Stimulated activated CD8-positive, alpha-beta memory T cell treated with anti-CD3 and anti-CD28 coated beads, Interleukin-12 subunit alpha, Interleukin-12 subunit beta, amount 100 ng/mL, for 24 hours (primary cell): ENCODE results near the gene ACKR4.
"Not testable (repeated sequence)": the region's sequence is repeated elsewhere in the genome, so short reads cannot be mapped to it uniquely, and the experiment has no call there.

Experiments
- DNase-seq: peaks from one replicate; pipeline ENCODE4 v3.0.0-alpha.2; 2020; ENCODE audit errors: extremely low read depth

ACKR4 gene

DNA sequence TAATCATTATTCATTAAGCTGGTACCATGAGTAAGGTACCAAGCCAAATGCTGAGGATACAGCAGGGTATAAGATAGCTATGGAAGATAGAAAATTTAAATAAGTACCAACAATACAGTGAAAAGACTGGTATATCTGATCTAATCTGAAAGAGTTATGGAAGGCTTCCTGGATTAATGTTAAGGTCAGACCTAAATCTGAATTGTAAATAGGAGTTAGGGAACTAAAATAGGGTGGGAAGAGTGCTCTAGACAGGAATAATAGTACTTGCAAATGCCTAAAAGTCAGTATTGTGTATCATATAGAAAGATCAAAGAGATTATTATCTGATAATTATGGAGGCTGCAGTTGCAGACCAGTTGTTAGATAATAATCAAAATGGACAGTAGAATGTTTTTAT, 2.6 kb upstream of the ACKR4 start:
- DNase-seq, result no peak

DNA sequence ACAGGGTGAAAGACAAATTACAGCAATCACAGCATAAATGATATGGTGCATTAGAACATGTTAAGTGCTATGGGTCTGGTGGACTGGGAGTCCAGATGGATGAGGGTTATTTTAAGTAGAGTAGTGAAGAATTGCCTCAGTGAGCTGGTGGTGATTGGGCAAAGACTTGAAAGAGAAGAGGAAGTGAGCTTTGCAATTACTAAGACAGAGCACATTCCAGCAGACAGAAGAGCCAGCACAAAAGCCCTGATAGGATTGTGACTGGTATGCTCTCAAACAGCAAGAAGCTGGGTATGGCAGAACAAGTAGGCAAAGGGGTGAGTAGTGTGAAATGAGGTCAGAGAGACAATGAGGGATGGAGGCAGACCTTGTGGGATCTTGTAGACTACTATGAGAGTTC, 2.1 kb upstream of the ACKR4 start:
- no peak for DNase-seq

DNA sequence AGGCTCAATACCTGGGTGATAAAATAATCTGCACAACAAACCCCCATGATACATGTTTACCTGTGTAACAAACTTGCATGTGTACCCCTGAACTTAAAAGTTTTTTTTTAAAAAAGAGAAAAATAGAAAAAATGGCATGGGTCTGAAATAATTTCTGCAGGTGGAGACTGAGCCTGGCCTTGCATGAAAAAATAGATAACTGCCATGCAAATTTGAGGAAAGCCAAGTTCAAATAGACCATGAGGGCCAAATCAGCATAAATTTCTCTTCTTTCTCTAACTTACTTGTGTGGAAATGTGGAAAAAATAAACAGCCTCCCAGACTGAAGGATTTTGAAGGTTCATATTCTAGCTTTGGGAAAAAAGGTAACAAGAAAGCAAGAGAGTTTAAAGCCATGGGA, 744 bp upstream of the ACKR4 start:
- no peak for DNase-seq

GRCh38 chr3:132597660-132598059, 590 bp downstream of the ACKR4 start:
- DNase-seq, result no peak

DNA sequence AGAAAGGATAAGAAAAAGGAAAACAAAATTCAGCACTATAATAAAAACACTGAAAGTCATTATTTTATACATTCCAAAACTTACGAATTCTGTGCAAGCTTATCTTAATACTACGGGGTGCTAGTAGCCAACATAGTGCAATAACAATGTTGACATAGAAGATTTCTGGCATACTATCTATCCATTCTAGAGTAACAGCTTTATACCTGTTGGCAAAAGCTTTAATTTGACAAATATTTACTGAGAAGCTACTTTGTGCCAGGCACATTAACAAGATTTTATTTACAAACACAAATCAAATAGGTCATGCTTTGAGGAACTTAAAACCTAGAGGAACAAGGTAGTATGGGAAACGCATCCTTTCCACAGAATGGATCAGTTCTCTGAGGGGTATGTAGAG, 1.1 kb downstream of the ACKR4 start:
- DNase-seq, result no peak

DNA sequence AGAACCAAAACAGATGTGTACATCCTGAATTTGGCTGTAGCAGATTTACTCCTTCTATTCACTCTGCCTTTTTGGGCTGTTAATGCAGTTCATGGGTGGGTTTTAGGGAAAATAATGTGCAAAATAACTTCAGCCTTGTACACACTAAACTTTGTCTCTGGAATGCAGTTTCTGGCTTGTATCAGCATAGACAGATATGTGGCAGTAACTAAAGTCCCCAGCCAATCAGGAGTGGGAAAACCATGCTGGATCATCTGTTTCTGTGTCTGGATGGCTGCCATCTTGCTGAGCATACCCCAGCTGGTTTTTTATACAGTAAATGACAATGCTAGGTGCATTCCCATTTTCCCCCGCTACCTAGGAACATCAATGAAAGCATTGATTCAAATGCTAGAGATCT, 3.5 kb downstream of the ACKR4 start:
- not testable (repeated sequence) for DNase-seq

GRCh38 chr3:132605374-132605792, 8.3 kb downstream of the ACKR4 start:
- no peak for DNase-seq

DNA sequence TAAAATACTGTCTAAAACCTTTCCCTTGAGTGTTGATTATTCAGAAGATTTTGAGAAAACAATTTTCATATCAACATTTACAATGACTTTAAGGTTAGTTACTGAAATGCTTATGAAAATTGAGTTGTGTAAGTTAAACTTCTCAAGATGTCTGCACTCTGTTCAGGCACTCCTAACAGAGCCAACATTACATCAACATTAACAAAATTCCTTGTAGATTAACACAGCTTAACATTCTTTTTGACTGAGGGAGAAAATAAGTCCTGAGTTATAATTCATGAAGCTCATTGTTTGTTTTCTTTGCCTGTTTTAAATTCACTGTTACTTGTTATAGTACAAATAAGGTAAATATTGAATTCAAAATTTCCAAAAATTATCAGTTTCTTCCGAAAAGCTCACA, 9.0 kb downstream of the ACKR4 start:
- DNase-seq, result no peak

DNA sequence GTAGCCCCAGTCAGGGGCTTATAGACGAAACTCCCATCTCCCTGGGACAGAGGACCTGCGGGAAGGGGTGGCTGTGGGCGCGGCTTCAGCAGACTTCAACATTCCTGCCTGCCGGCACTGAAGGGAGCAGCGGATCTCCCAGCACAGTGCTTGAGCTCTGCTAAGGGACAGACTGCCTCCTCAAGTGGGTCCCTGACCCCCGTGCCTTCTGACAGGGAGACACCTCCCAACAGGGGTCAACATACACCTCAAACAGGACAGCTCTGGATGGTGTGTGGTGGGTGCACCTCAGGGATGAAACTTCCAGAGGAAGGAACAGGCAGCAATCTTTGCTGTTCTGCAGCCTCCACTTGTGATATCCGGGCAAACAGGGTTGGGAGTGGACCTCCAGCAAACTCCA, 9.6 kb downstream of the ACKR4 start:
- DNase-seq, result not testable (repeated sequence)

- not testable (repeated sequence) for DNase-seq
These were observed 18.2 kb downstream of the ACKR4 start for GRCh38 chr3:132615301-132615700.

DNA sequence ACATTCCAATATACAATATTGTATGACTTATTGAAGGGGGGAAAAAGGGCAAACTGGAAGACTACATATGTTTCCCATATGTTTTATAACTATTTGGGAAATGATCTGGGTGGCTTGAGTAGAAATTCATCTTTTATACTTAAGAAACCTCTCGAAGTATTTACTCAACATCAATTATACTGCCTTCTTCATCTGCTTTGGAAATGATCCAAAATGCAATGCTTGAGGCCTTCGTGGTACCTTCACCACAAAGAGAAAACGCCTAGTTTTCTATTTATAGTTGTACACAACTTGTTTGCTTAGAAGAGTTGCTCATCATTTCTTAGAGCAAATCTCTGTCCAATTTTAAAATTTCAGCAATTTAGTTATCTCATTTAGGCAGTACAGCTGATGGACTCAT, 18.8 kb downstream of the ACKR4 start:
- no peak for DNase-seq

DNA sequence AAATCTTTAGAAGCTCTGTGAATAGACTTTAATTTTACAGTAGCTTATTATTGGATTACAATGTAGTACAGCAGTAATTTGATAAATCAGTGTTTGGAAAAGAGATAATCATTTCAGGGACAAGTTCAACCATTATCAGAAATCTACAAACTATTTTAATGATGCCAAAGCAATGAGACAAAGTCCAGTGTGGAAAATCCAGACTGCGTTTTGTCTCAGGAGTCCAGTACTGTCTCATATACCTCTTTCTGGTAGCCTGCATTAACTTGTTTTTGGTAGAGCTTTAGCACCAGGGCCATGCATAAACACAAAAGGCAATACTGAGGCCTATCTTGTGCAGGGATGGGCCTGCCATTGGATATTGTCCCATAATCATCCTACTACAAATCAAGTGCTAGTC, 19.7 kb downstream of the ACKR4 start:
- DNase-seq, result no peak

DNA sequence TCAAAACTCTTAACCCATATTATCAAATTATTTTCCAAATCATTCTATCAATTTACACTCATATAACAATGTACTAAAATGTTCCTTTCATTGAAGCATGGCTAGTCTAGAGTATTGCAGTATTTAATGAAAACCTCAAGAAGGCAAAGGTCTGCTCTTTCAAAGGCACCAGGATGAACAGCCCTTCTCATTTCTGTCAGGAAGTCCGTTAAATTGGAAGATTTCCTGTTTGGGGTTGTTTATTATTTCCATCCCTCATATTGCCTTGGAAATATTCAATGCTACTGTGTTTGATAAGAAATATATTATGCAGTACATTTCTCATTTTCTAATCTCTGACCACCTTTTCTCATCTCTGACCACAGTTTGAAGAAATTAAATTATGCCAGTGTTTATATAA, 25.1 kb downstream of the ACKR4 start:
- no peak for DNase-seq

- DNase-seq, result no peak
These were observed 25.7 kb downstream of the ACKR4 start for GRCh38 chr3:132622761-132623160.

GRCh38 chr3:132623646-132624045, 26.6 kb downstream of the ACKR4 start:
- DNase-seq, result no peak

- no peak for DNase-seq
These were observed 27.7 kb downstream of the ACKR4 start for GRCh38 chr3:132624790-132625189.

GRCh38 chr3:132625613-132626012, 28.5 kb downstream of the ACKR4 start:
- DNase-seq, result no peak

- DNase-seq, result no peak
These were observed 29.9 kb downstream of the ACKR4 start for GRCh38 chr3:132626955-132627354.

- no peak for DNase-seq
These were observed 31.1 kb downstream of the ACKR4 start for GRCh38 chr3:132628157-132628556.

GRCh38 chr3:132629928-132630327, 32.9 kb downstream of the ACKR4 start:
- DNase-seq, result no peak

DNA sequence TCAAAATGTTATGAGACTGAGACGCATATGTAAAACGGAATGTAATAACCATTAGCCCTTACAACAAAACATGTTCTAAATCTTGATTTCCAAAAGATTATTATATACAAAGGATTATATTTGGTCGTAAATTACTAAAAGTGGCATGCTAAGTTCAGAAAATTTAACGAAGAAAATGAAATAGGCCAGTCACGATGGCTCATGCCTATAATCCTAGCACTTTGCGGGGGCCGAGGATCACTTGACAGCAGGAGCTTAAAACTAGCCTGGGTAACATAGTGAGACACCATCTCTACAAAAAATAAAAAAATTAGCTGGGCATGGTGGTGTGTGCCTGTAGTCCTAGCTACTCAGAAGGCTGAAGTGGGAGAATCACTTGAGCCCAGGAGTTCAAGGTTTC, 33.5 kb downstream of the ACKR4 start:
- DNase-seq, result no peak

DNA sequence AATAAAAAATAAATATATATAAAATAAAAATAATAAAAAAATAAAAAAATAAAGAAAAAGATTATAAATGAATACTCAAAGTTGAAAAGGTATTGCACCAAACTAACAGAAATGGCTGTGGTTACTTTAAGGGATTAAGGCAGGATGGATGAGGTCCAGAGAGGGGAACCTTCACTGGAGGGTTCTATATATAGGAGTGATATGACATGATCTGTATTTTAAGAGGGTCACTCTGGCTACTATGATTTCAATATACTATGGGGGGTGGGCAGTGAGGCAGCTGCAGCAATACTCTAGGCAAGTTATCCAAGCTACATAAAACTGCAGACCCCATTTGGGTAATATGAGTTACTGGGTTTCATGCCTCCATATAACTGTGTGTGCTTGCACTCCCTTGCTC, 38.0 kb downstream of the ACKR4 start:
- DNase-seq, result no peak

- DNase-seq, result no peak
These were observed 40.5 kb downstream of the ACKR4 start for GRCh38 chr3:132637590-132637989.

DNA sequence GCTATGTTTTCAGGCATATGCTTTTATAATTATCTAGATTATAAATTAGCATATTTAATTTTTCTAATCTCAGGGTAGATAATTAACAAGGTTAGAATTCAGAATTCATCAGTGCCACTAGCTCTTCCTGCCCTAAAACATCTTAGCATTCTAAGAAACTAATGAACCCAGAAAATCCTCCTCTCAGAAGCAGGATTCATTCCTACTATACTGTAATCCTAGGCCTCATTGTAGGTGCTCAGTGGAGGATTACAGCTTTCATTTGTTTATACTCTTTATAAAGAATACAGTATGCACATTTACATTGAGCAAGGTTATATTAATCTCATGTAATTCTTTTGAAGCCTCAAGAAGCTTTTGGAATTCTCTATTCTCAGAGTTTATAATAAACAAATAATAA, 41.6 kb downstream of the ACKR4 start:
- no peak for DNase-seq

DNA sequence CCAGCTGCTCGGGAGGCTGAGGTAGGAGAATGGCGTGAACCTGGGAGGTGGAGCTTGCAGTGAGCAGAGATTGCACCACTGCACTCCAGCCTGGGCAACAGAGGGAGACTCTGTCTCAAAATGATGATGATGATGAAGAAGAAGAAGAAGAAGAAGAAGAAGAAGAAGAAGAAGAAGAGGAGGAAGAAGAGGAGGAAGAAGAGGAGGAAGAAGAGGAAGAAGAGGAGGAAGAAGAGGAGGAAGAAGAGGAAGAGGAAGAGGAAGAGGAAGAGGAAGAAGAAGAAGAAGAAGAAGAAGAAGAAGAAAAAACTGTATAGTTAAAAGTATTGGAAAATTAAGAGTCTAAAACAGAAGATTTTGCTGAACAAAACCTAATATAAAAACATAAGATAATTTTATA, 44.4 kb downstream of the ACKR4 start:
- DNase-seq, result not testable (repeated sequence)
